Parathyroid adenoma (tissue), 2 donors: Measurements from ENCODE around the gene KNDC1.

ENCODE experiments used
- H2AFZ ChIP-seq: fragments of 300-600 bp; sonication (generic); one replicate; pipeline ENCODE4 v1.7.0; 2017; ENCODE audit warnings: antibody characterized with exemption, mild to moderate bottlenecking
- H3K27ac ChIP-seq: fragments of 300-600 bp; sonication (generic); one replicate; pipeline ENCODE4 v1.7.0; 2017
- H3K27me3 ChIP-seq: fragments of 300-600 bp; sonication (generic); one replicate; pipeline ENCODE4 v1.7.0; 2017; ENCODE audit warnings: low read length; ENCODE audit not compliant: control insufficient read depth, insufficient read depth
- H3K36me3 ChIP-seq: fragments of 300-600 bp; sonication (generic); one replicate; pipeline ENCODE4 v1.7.0; 2017; ENCODE audit warnings: low read length; ENCODE audit not compliant: control insufficient read depth, insufficient read depth
- H3K4me1 ChIP-seq: fragments of 300-600 bp; sonication (generic); one replicate; pipeline ENCODE4 v1.7.0; 2017; ENCODE audit warnings: control low read depth
- H3K4me2 ChIP-seq: fragments of 300-600 bp; sonication (generic); one replicate; pipeline ENCODE4 v1.7.0; 2017; ENCODE audit warnings: low read length
- H3K4me3 ChIP-seq: fragments of 300-600 bp; sonication (generic); one replicate; pipeline ENCODE4 v1.7.0; 2017; ENCODE audit warnings: low read depth, low read length
- H3K79me2 ChIP-seq: fragments of 300-600 bp; sonication (generic); one replicate; pipeline ENCODE4 v1.7.0; 2017; ENCODE audit warnings: control low read depth
- H3K9ac ChIP-seq: fragments of 300-600 bp; sonication (generic); one replicate; pipeline ENCODE4 v1.7.0; 2017; ENCODE audit warnings: mild to moderate bottlenecking
- H3K9me3 ChIP-seq: fragments of 300-600 bp; sonication (generic); one replicate; pipeline ENCODE4 v1.7.0; 2017; ENCODE audit warnings: low read length; ENCODE audit not compliant: control insufficient read depth
- TF ChIP-seq, protein P1 (sequence below): fragments of 300-600 bp; sonication (generic); IDR thresholded peaks from one replicate; pipeline ENCODE4 v1.7.0; 2017; ENCODE audit warnings: antibody characterized with exemption, mild to moderate bottlenecking
- donor health status: primary hyperparathyroidism.

The KNDC1 gene

DNA sequence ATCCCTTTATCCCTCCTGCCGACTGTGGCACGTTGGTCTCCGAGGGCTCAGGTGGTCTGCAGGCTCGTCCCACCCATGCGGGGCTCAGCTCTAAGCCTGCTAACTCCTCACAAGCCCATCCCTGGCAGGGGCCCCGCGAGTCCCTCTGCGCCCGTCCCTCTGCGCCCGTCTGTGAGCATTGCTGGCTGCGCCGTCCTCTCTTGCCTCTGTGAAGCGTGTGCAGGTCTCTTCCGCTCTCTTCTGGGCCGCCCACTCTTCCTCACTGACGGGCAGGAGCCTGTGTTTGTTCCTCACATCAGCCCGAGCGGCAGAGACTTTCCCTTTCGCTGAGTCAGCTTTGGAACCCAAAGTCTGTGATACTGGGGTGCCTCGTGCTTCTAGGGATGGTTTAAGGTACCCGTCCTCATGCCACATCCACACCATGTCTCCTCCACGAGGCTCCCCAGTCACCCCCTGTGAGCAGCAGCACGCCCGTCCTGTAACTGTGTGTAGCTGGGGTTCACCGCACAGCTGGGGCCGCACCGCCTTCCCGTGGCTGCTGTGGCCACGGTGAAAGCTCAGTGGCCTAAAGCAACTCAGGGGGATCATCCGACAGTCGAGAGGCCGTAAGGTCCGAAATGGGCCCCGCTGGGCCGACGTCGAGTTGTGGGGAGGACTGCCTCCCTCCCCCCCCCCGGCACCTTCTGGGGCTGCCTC lies 36.8 kb upstream of the KNDC1 start:
- no peaks in the 10 kb centered on the region for H3K79me2 ChIP-seq
- H3K27ac ChIP-seq = no peak overlapping the region
- no peaks in the 10 kb centered on the region for H3K36me3 ChIP-seq
- H3K4me2 ChIP-seq = no peak overlapping the region
- H3K27me3 ChIP-seq = peaks cover 5% of the 10 kb centered on the region
- H3K4me1 ChIP-seq = no peaks in the 10 kb centered on the region
- no peak overlapping the region for H3K9ac ChIP-seq
- H3K9me3 ChIP-seq = no peaks in the 10 kb centered on the region
- TF ChIP-seq, protein P1, sequence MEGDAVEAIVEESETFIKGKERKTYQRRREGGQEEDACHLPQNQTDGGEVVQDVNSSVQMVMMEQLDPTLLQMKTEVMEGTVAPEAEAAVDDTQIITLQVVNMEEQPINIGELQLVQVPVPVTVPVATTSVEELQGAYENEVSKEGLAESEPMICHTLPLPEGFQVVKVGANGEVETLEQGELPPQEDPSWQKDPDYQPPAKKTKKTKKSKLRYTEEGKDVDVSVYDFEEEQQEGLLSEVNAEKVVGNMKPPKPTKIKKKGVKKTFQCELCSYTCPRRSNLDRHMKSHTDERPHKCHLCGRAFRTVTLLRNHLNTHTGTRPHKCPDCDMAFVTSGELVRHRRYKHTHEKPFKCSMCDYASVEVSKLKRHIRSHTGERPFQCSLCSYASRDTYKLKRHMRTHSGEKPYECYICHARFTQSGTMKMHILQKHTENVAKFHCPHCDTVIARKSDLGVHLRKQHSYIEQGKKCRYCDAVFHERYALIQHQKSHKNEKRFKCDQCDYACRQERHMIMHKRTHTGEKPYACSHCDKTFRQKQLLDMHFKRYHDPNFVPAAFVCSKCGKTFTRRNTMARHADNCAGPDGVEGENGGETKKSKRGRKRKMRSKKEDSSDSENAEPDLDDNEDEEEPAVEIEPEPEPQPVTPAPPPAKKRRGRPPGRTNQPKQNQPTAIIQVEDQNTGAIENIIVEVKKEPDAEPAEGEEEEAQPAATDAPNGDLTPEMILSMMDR = no peak
- H3K4me3 ChIP-seq = no peak overlapping the region
- no peak overlapping the region for H2AFZ ChIP-seq

DNA sequence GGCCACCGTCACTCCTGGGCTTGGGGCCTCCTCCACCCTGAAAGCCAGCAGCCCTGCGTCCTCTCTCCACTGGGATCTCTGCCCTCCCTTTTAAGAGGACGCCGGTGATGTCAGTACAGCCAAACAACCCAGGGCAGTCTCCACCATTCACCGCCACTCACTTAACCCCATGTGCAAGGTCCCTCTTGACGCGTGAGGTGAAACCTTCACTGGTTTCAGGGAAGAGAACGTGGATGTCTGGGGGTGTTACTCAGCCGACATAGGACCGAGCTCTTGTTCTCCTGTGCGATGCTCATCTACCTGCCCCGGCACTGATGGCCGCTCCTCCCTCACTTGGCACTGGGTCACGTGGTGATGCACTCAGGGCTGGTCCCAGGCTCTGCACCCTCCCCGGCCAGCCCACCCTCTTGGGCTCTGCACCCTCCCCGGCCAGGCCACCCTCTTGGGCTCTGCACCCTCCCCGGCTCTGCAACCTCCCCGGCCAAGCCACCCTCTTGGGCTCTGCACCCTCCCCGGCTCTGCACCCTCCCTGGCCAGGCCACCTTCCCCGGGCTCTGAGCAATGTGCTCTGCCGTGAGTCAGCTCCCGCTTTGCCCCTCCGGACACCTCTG lies 36.2 kb upstream of the KNDC1 start:
- no peak overlapping the region for H3K9ac ChIP-seq
- no peak overlapping the region for H2AFZ ChIP-seq
- H3K36me3 ChIP-seq = no peaks in the 10 kb centered on the region
- H3K79me2 ChIP-seq = no peaks in the 10 kb centered on the region
- H3K4me2 ChIP-seq = no peak overlapping the region
- no peaks in the 10 kb centered on the region for H3K4me1 ChIP-seq
- no peak overlapping the region for H3K4me3 ChIP-seq
- peaks cover 5% of the 10 kb centered on the region for H3K27me3 ChIP-seq
- H3K9me3 ChIP-seq = no peaks in the 10 kb centered on the region
- no peak overlapping the region for H3K27ac ChIP-seq
- TF ChIP-seq, protein P1 = no peak

DNA sequence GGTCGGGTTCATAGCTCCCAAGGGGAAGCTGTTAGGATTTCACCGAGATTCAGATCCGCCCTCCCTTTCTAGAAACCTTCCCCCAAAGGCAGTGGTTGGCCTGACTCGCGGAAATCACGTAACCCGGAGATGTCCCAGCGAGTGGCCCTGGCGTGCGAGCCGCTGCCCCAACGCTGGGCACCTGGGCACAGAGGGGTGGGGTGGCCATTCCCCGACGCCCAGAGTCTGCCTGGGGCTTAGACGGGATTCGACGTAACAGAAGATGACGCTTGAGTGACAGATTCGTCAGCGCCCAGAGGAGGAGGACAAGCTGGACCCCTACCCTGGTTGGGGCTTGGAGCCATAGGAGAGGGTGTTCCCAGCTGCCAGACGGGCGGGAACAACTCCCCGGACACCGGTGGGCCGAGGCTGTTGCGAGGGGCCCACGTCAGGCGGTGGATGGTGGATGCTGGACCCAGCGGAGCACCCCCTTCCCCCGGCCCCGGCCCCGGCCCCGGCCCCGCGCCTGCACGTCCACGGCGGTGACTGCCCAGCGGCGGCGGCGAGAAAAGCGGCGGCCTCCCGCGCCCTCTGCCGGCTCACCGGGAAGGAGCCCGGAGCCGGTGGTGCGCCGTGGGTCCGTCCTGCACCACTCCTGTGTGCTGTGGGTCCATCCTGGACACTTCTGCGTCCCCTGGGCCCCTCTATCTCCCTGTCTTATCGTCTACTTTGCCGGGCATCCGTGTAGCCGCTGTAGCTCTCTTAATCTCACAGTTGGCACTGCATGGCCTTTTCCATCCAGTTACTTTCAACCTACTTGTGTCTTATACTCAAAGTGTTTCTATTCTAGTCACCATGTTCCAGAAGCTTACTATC lies 35.4 kb upstream of the KNDC1 start:
- Histone ChIP-seq H3K27ac (no peak overlapping the region), H3K4me2 (no peak overlapping the region), H2AFZ (peak overlapping the region; percentile 11), H3K27me3 (peaks cover 5% of the 10 kb centered on the region), H3K9me3 (no peaks in the 10 kb centered on the region), H3K36me3 (no peaks in the 10 kb centered on the region), H3K4me1 (no peaks in the 10 kb centered on the region), H3K79me2 (no peaks in the 10 kb centered on the region), H3K4me3 (no peak overlapping the region), H3K9ac (no peak overlapping the region)
- TF ChIP-seq, protein P1 = peak; percentile 66

DNA sequence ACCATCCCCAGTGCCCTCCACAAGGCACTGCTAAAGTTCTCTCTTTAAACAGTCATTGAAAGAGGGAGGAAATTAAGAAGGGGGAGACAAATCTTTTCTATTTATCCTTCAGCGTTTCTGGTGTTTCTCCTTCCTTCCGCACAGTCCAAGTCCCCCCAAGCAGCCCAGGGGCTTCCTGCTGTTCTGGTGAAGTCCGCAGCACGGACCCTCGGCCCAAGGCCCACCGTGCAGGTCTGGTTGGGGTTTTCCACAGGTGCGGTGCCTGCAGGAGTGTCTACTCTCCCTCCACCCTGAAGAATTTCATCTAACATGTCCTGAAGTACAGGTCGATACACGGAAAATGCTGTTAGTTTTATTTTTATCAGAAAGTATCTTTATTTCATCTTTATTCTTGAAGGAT lies 34.1 kb upstream of the KNDC1 start:
- no peaks in the 10 kb centered on the region for H3K9me3 ChIP-seq
- H3K27ac ChIP-seq = no peak overlapping the region
- no peaks in the 10 kb centered on the region for H3K36me3 ChIP-seq
- H3K4me3 ChIP-seq = no peak overlapping the region
- no peak overlapping the region for H3K4me2 ChIP-seq
- peaks cover 5% of the 10 kb centered on the region for H3K27me3 ChIP-seq
- no peak overlapping the region for H3K9ac ChIP-seq
- no peaks in the 10 kb centered on the region for H3K79me2 ChIP-seq
- TF ChIP-seq, protein P1 = no peak
- H2AFZ ChIP-seq = no peak overlapping the region
- H3K4me1 ChIP-seq = no peaks in the 10 kb centered on the region
